GM12878 (cell line): ENCODE results near the gene TUBA4B. TPM values are rescaled to one million over a fixed set of nuclear protein-coding genes. Genes with fewer than 3 reads are reported as not detected.

Source experiments
- ATAC-seq: fragments of 200-7000 bp; cut with Tn5 transposase; 3 replicates; pipeline ENCODE4 v1.9.1; 2020; ENCODE audit warnings: mild to moderate bottlenecking, moderate library complexity
- BruUV-seq: library from RNA; stranded (reverse); fragments of 400-500 nt; replicated peaks from 2 replicates; lab custom pipeline; 2021; lab: Mats Ljungman, UMichigan
- CTCF ChIA-PET: fragments of 300-600 bp; sonication (Branson Sonifier 250); formaldehyde crosslinking; extraction: SDS; loops from one replicate; lab custom pipeline; 2021; ENCODE audit warnings: inconsistent platforms; lab: Yijun Ruan, JAX
- POLR2A ChIA-PET: fragments of 350-600 bp; formaldehyde crosslinking; extraction: SDS; loops from one replicate; lab custom pipeline; 2021; ENCODE audit warnings: inconsistent platforms; lab: Charles Lee
- RAD21 ChIA-PET: fragments of 300-600 bp; sonication (Branson Sonifier 250); formaldehyde crosslinking; loops from one replicate; lab custom pipeline; 2023; ENCODE audit warnings: antibody characterized with exemption; ENCODE audit not compliant: unreplicated experiment; lab: Charles Lee
- SMC1A ChIA-PET: fragments of 300-600 bp; sonication (Branson Sonifier 250); formaldehyde crosslinking; loops from one replicate; lab custom pipeline; 2023; ENCODE audit not compliant: unreplicated experiment, uncharacterized antibody; lab: Charles Lee
- DNase-seq: peaks from one replicate; pipeline ENCODE4 v3.0.0-alpha.2; 2011; ENCODE audit warnings: low read depth, low spot score
- FAIRE-seq: peaks from 3 replicates; lab custom pipeline; 2011; peaks lifted over from hg19 to GRCh38; lab: Jason Lieb, UNC
- H2AFZ ChIP-seq: 2 replicates; pipeline ENCODE4 v1.6.0; 2011; ENCODE audit warnings: low read depth, low read length, control low read depth; ENCODE audit not compliant: control insufficient read depth
- H3K27ac ChIP-seq: 2 replicates; pipeline ENCODE4 v1.5.1; 2011; ENCODE audit warnings: control low read depth; ENCODE audit not compliant: control insufficient read depth, insufficient read depth
- H3K27me3 ChIP-seq, 2 experiments: replicated peaks in 1 of 2; 2 replicates each; pipeline versions ENCODE4 v1.6.0 to v1.6.1; 2011; ENCODE audit warnings: low read length in 1 of 2; ENCODE audit not compliant: control insufficient read depth in 2 of 2, insufficient read depth in 2 of 2
- H3K36me3 ChIP-seq, 2 experiments: 2 replicates each; pipeline ENCODE4 v1.5.1; 2011; ENCODE audit warnings: low read length in 1 of 2; ENCODE audit not compliant: control insufficient read depth in 2 of 2, insufficient read depth in 2 of 2
- H3K4me1 ChIP-seq: 2 replicates; pipeline ENCODE4 v1.6.1; 2011; ENCODE audit warnings: mild to moderate bottlenecking, low read length, moderate library complexity, mixed read lengths; ENCODE audit not compliant: control insufficient read depth, insufficient read depth
- H3K4me2 ChIP-seq: 2 replicates; pipeline ENCODE4 v1.6.0; 2011; ENCODE audit warnings: control low read depth; ENCODE audit not compliant: control insufficient read depth, insufficient read depth
- H3K4me3 ChIP-seq: fragments of 200-600 bp; sonication (generic); 2 replicates; pipeline ENCODE4 v1.5.1; 2016
- H3K79me2 ChIP-seq: 2 replicates; pipeline ENCODE4 v1.6.0; 2011; ENCODE audit warnings: low read length; ENCODE audit not compliant: control insufficient read depth, insufficient read depth
- H3K9ac ChIP-seq: 2 replicates; pipeline ENCODE4 v1.8.0; 2011; ENCODE audit warnings: low read length, control low read depth, mixed read lengths; ENCODE audit not compliant: control insufficient read depth, insufficient read depth
- H3K9me3 ChIP-seq: replicated peaks from 3 replicates; pipeline ENCODE4 v1.5.1; 2011; ENCODE audit warnings: mild to moderate bottlenecking, low read length; ENCODE audit not compliant: control insufficient read depth, insufficient read depth
- H4K20me1 ChIP-seq: 2 replicates; pipeline ENCODE4 v1.6.0; 2011; ENCODE audit not compliant: control insufficient read depth, insufficient read depth
- ASH2L ChIP-seq: fragments of 300-600, 200-600 bp; sonication (generic); IDR thresholded peaks from 2 replicates; pipeline ENCODE4 v1.6.1; 2017; ENCODE audit warnings: low read depth, mild to moderate bottlenecking, borderline replicate concordance
- EP300 ChIP-seq, 2 experiments: fragments of 150-350 bp in 1 of 2; IDR thresholded peaks; 2 replicates each; pipeline ENCODE4 v1.6.1; 2011 to 2012; ENCODE audit warnings: low read depth in 2 of 2, low read length in 2 of 2, borderline replicate concordance in 1 of 2, improper control_type of control experiment in 1 of 2, inconsistent platforms in 1 of 2; ENCODE audit not compliant: control insufficient read depth in 1 of 2
- ETV6 ChIP-seq, 2 experiments: fragments of 450-650 bp in 1 of 2; IDR thresholded peaks in 1 of 2; conservative IDR thresholded peaks in 1 of 2; 2 replicates each; pipeline ENCODE4 v1.6.1; 2014; ENCODE audit warnings: antibody characterized with exemption in 1 of 2, borderline replicate concordance in 1 of 2, low read depth in 1 of 2, mild to moderate bottlenecking in 1 of 2, moderate library complexity in 1 of 2
- FOXK2 ChIP-seq: fragments of 450-650 bp; IDR thresholded peaks from 2 replicates; pipeline ENCODE4 v1.6.1; 2017; ENCODE audit warnings: mild to moderate bottlenecking, moderate library complexity
- FOXM1 ChIP-seq: IDR thresholded peaks from 2 replicates; pipeline ENCODE4 v1.6.1; 2012; ENCODE audit warnings: low read depth, mild to moderate bottlenecking, inconsistent platforms, low read length, moderate library complexity
- MXI1 ChIP-seq: fragments of 150-350 bp; IDR thresholded peaks from 2 replicates; pipeline ENCODE4 v1.6.1; 2011; ENCODE audit warnings: low read depth, mild to moderate bottlenecking, inconsistent platforms, low read length, improper control_type of control experiment
- POLR2AphosphoS2 ChIP-seq: IDR thresholded peaks from 2 replicates; pipeline ENCODE4 v1.6.1; 2011; ENCODE audit warnings: low read depth, mild to moderate bottlenecking, low read length, improper control_type of control experiment, moderate library complexity
- RELA ChIP-seq: fragments of 450-650 bp; IDR thresholded peaks from 2 replicates; pipeline ENCODE4 v1.8.0; 2014; ENCODE audit warnings: borderline replicate concordance; ENCODE audit not compliant: partially characterized antibody
- RELB ChIP-seq: fragments of 450-650 bp; IDR thresholded peaks from 2 replicates; pipeline ENCODE4 v1.6.1; 2017; ENCODE audit warnings: low read depth, mild to moderate bottlenecking, moderate library complexity
- SMARCA5 ChIP-seq: fragments of 450-650 bp; IDR thresholded peaks from 2 replicates; pipeline ENCODE4 v1.6.1; 2017; ENCODE audit warnings: mild to moderate bottlenecking
- ZBTB40 ChIP-seq: fragments of 450-650 bp; IDR thresholded peaks from 2 replicates; pipeline ENCODE4 v1.6.1; 2016; ENCODE audit warnings: mild to moderate bottlenecking, moderate library complexity, borderline replicate concordance
- WGBS: methylation state at CpG from one replicate; pipeline ENCODE4 v1.1.6; 2016; ENCODE audit warnings: low lambda C conversion rate; ENCODE audit not compliant: insufficient replicate concordance, insufficient coverage; ENCODE audit errors: missing lambda C conversion rate; 5-methylcytosine and 5-hydroxymethylcytosine counted together
- in situ Hi-C: fragments of 300-500 bp; cut with MboI; formaldehyde crosslinking; loops from 9 replicates; pipeline ENCODE4 v1.14.3; 2018; ENCODE audit warnings: mixed read lengths
- intact Hi-C: fragments of 100-400 bp; cut with micrococcal nuclease; formaldehyde crosslinking; loops from one replicate; pipeline ENCODE4 v1.14.2; 2022; ENCODE audit not compliant: unreplicated experiment
- polyA plus RNA-seq, 11 experiments: library from polyadenylated mRNA; depleted of rRNA in 4 of 11; unstranded in 6 of 11; stranded (reverse) in 5 of 11; fragments of >200 nt; fragmentation: Nextera tagmentation in 4 of 11; fragmentation: Illumina TruSeq in 1 of 11; extraction: Ambion mirVana in 4 of 11; extraction: Trizol in 1 of 11; gene quantifications; 1 replicate in 1 of 11; 2 replicates in 10 of 11; pipeline versions ENCODE4 v1.2.1 to v1.2.3, GENCODE V29; 2011 to 2016; ENCODE audit warnings: inconsistent platforms in 2 of 11, missing spikeins in 2 of 11, low read depth in 1 of 11
- total RNA-seq, 4 experiments: library from RNA; depleted of rRNA in 3 of 4; stranded (reverse); fragments of >200 nt in 3 of 4; fragmentation: Illumina TruSeq in 1 of 4; extraction: Trizol in 1 of 4; gene quantifications; 2 replicates each; pipeline versions ENCODE4 v1.2.1 to v1.2.3, GENCODE V29; 2013 to 2021
- TF ChIP-seq, protein P1 (sequence below): fragments of 450-650 bp; IDR thresholded peaks from 2 replicates; pipeline ENCODE4 v1.6.1; 2016; ENCODE audit warnings: mild to moderate bottlenecking
- TF ChIP-seq, protein P2 (sequence below): fragments of 150-350 bp; IDR thresholded peaks from 2 replicates; pipeline ENCODE4 v1.6.1; 2014; ENCODE audit warnings: mild to moderate bottlenecking, low read depth, low read length

TUBA4B gene
- total and polyA plus RNA-seq, 10 of the 15 experiments (the other 5 are each of a cell fraction or from before 2014, with no cell fraction given) = 0.07 TPM; not detected in 9

DNA sequence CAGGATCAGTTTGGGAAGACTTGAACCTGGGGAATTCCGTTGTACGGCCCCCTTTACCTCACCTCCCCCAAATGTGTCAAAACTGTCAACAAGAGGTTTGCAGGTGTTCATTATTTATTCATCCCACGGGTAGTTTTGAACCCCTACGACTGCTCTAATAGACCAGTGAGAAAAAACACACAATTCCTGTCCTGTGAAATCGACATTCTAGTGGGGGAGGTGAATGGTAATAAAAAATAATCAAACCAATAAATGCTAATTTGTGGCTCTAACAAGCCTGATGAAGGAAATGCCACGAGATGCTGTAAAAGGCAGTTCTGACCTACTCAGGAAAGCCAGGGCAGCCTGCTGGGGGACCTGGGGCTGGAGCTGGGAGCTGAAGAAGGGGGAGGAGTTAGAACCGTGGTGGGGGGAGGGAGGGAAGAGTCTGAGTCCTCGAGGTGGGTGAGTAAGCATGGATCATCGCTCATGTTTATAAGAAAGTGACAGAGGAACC, 25.7 kb downstream of the TUBA4B start:
- ATAC-seq (peak; percentile 0; the same call in 2 of the 3 replicates), FAIRE-seq (no peak), DNase-seq (no peak)
- H3K9me3 ChIP-seq = no peaks in the 10 kb centered on the region
- peak overlapping the region; percentile 95 for H3K4me2 ChIP-seq
- peak overlapping the region; percentile 72 for H3K9ac ChIP-seq
- ChIA-PET SMC1A (interaction anchor here (0.6 to 8.8 kb wide), 12 partner anchors 12 to 145 kb away, joined by 3 to 98 read pairs (median 4); partner anchors contain the start of genes CNPPD1, GLB1L, NHEJ1 and STK16), CTCF (interaction anchor here (0.5 to 13.5 kb wide), 18 partner anchors 8 to 249 kb away, joined by 3 to 257 read pairs (median 10); partner anchors contain the start of genes ANKZF1, ATG9A, CNPPD1 and DNPEP), RAD21 (interaction anchor here (0.6 to 5.9 kb wide), 15 partner anchors 15 to 385 kb away, joined by 3 to 78 read pairs (median 4); partner anchors contain the start of genes ABCB6, CNPPD1, GLB1L and GMPPA), POLR2A (interaction anchor here (0.5 to 7.0 kb wide), 11 partner anchors 9 to 385 kb away, joined by 3 to 160 read pairs (median 10); partner anchors contain the start of genes ANKZF1, ATG9A, CNPPD1 and DNPEP)
- H3K4me3 ChIP-seq = peak overlapping the region; percentile 71
- peaks cover 26% of the 10 kb centered on the region for H3K4me1 ChIP-seq
- WGBS = 0% methylated on average over 9 of the region's 9 CpGs
- no peaks in the 10 kb centered on the region for H3K27me3 ChIP-seq
- peaks cover 6% of the 10 kb centered on the region for H3K79me2 ChIP-seq
- intact Hi-C loops = loop anchor here (1.0 to 5.0 kb wide), 7 partner anchors 17 to 319 kb away; partner anchors contain the start of genes ANKZF1, ATG9A, CNPPD1 and NHEJ1
- BruUV-seq = no TSS peak
- H3K36me3 ChIP-seq = no peaks in the 10 kb centered on the region; a peak in 1 of 4 replicates
- peak overlapping the region; percentile 98 for H2AFZ ChIP-seq
- in situ Hi-C loops = no loop called here
- no peaks in the 10 kb centered on the region for H4K20me1 ChIP-seq
- peak overlapping the region; percentile 90 for H3K27ac ChIP-seq
- TF ChIP-seq ZBTB40 = peak; percentile 36; the same call in 1 of the 2 replicates
- TF ChIP-seq, protein P1, sequence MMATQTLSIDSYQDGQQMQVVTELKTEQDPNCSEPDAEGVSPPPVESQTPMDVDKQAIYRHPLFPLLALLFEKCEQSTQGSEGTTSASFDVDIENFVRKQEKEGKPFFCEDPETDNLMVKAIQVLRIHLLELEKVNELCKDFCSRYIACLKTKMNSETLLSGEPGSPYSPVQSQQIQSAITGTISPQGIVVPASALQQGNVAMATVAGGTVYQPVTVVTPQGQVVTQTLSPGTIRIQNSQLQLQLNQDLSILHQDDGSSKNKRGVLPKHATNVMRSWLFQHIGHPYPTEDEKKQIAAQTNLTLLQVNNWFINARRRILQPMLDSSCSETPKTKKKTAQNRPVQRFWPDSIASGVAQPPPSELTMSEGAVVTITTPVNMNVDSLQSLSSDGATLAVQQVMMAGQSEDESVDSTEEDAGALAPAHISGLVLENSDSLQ = peak; percentile 89
- TF ChIP-seq ASH2L = no peak
- TF ChIP-seq ETV6 (conservative IDR thresholded peaks at IDR 0.05 in 1 of 2, IDR thresholded peaks at IDR 0.05 in 1 of 2; ENCODE audit: borderline replicate concordance in 1 of 2, low read depth in 1 of 2) = no peak
- no peak for TF ChIP-seq RELA
- peak; percentile 42 to 59; a peak in 2 of 4 replicates for TF ChIP-seq EP300 (IDR thresholded peaks at IDR 0.05; ENCODE audit: borderline replicate concordance in 1 of 2, control insufficient read depth in 1 of 2, low read depth in 2 of 2, low read length in 2 of 2)
- peak; percentile 66 for TF ChIP-seq FOXM1
- TF ChIP-seq FOXK2 = peak; percentile 85
- 0 out of 2 replicates have a peak, but pooled peaks have one; percentile 29 for TF ChIP-seq POLR2AphosphoS2
- no peak for TF ChIP-seq MXI1
- TF ChIP-seq RELB = peak; percentile 60
- peak; percentile 50 for TF ChIP-seq SMARCA5
- TF ChIP-seq, protein P2, sequence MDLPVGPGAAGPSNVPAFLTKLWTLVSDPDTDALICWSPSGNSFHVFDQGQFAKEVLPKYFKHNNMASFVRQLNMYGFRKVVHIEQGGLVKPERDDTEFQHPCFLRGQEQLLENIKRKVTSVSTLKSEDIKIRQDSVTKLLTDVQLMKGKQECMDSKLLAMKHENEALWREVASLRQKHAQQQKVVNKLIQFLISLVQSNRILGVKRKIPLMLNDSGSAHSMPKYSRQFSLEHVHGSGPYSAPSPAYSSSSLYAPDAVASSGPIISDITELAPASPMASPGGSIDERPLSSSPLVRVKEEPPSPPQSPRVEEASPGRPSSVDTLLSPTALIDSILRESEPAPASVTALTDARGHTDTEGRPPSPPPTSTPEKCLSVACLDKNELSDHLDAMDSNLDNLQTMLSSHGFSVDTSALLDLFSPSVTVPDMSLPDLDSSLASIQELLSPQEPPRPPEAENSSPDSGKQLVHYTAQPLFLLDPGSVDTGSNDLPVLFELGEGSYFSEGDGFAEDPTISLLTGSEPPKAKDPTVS = no peak
